Activated CD4-positive, CD25-positive, alpha-beta regulatory T cell (primary cell): ENCODE results near the gene TNN.

ENCODE experiments used
- DNase-seq, 4 experiments: peaks; one replicate each; lab custom pipeline; 2025; lab: John Stamatoyannopoulos, UW

TNN gene

GRCh38 chr1:175178056-175178455 is 110.4 kb downstream of the TNN start:
- no peak for DNase-seq

- DNase-seq, result no peak
Observed at GRCh38 chr1:175178456-175178855, 110.8 kb downstream of the TNN start.

- no peak for DNase-seq
Observed at GRCh38 chr1:175179837-175180590, 112.4 kb downstream of the TNN start.

GRCh38 chr1:175182201-175182746 is 114.6 kb downstream of the TNN start:
- DNase-seq, result no peak

GRCh38 chr1:175183586-175183985 is 116.0 kb downstream of the TNN start:
- no peak for DNase-seq

GRCh38 chr1:175185903-175186302 is 118.3 kb downstream of the TNN start:
- DNase-seq, result no peak

- no peak for DNase-seq
Observed at GRCh38 chr1:175186433-175187160, 119.0 kb downstream of the TNN start.

- DNase-seq, result peak in 3 of 4 experiments; percentile 25 to 41 (median 40)
Observed at GRCh38 chr1:175188936-175189335, 121.3 kb downstream of the TNN start.

GRCh38 chr1:175191659-175192058 is 124.0 kb downstream of the TNN start:
- peak in 1 of 4 experiments; percentile 9 for DNase-seq

GRCh38 chr1:175192111-175192629 is 124.5 kb downstream of the TNN start:
- peak in 1 of 4 experiments; percentile 30 for DNase-seq

GRCh38 chr1:175192630-175193526 is 125.2 kb downstream of the TNN start, which contains the start of gene KIAA0040:
TSS of gene KIAA0040 (minus strand) at chr1:175192776. CDS start at chr1:175161013, 31,763 bp downstream.
- DNase-seq, result peak; percentile 14 to 34 (median 22)

- no peak for DNase-seq
Observed at GRCh38 chr1:175193527-175193910, 125.9 kb downstream of the TNN start.

GRCh38 chr1:175195281-175195680 is 127.6 kb downstream of the TNN start:
- DNase-seq, result no peak

- no peak for DNase-seq
Observed at GRCh38 chr1:175195798-175196197, 128.2 kb downstream of the TNN start.

GRCh38 chr1:175197531-175197930 is 129.9 kb downstream of the TNN start:
- DNase-seq, result no peak
